Measurements from ENCODE around the gene ERC1. TPM values are rescaled to one million over a fixed set of nuclear protein-coding genes. Genes with fewer than 3 reads are reported as not detected.

The ERC1 gene
- total and polyA plus RNA-seq, 2 of the 4 experiments (the other 2 are of a cell fraction) = 11.6 to 25.6 TPM

GRCh38 chr12:1479645-1480044, 488.6 kb downstream of the ERC1 start:
- Histone ChIP-seq H2BK120ac (ENCODE audit: low read depth, low read length) (peak overlapping the region; percentile 38; the same call in 1 of the 2 replicates), H3K18ac (ENCODE audit: low read depth, low read length) (no peak overlapping the region), H3K4me3 (ENCODE audit: insufficient read depth, low read depth, low read length) (no peak overlapping the region), H2AFZ (replicated peaks; ENCODE audit: low read length, poor library complexity) (no peak overlapping the region), H3K14ac (replicated peaks; ENCODE audit: low read depth, low read length) (no peak overlapping the region; the same call in 1 of the 2 replicates), H3K56ac (ENCODE audit: extremely low read depth, insufficient read depth, low read length) (no peak overlapping the region), H4K8ac (ENCODE audit: low read depth in 2 of 2, low read length in 2 of 2) (no peak overlapping the region; a peak in 1 of 4 replicates), H3K27ac (ENCODE audit: insufficient read depth, low read length) (no peak overlapping the region), H2BK5ac (ENCODE audit: low read depth, low read length, poor library complexity, severe bottlenecking) (no peak overlapping the region), H3K9me1 (ENCODE audit: insufficient read depth, low read length) (0 out of 2 replicates have a peak, but pooled peaks cover 2% of the 10 kb centered on the region), H3K4me1 (ENCODE audit: control insufficient read depth, insufficient read depth, low read length) (peaks cover 12% of the 10 kb centered on the region; the same call in 1 of the 2 replicates), H3K9ac (ENCODE audit: low read depth, low read length) (no peak overlapping the region), H4K91ac (ENCODE audit: insufficient read depth, low read depth, low read length) (no peak overlapping the region), H3K79me1 (ENCODE audit: low read depth in 1 of 2, low read length in 2 of 2) (peaks cover 10 to 18% of the 10 kb centered on the region in 2 experiments), H2AK9ac (replicated peaks; ENCODE audit: low read depth, low read length, poor library complexity) (no peak overlapping the region), H3K4me2 (ENCODE audit: low read depth, low read length) (no peak overlapping the region), H3K36me3 (ENCODE audit: control insufficient read depth, insufficient read depth, low read length) (no peaks in the 10 kb centered on the region), H4K5ac (ENCODE audit: low read depth, low read length) (no peak overlapping the region), H3K27me3 (ENCODE audit: control insufficient read depth, insufficient read depth, low read length) (no peaks in the 10 kb centered on the region), H3K23ac (ENCODE audit: low read depth, low read length) (no peak overlapping the region), H2BK15ac (ENCODE audit: low read depth, low read length) (no peak overlapping the region), H3K4ac (ENCODE audit: low read depth, low read length) (0 out of 2 replicates have a peak overlapping the region, but pooled peaks have one; percentile 1), H3K9me3 (ENCODE audit: control insufficient read depth, insufficient read depth, low read length) (no peaks in the 10 kb centered on the region), H4K20me1 (ENCODE audit: insufficient read depth, low read length) (peaks cover under 1% of the 10 kb centered on the region; the same call in 1 of the 2 replicates), H2BK20ac (ENCODE audit: low read depth, low read length) (no peak overlapping the region), H2AK5ac (ENCODE audit: low read depth, low read length) (peak overlapping the region; percentile 25; the same call in 1 of the 2 replicates)
- intact Hi-C loops (cut with micrococcal nuclease) (no loop called here), dilution Hi-C loops (cut with HindIII; ENCODE audit: low sequenced_read_pairs, unreplicated experiment) (no loop called here), in situ Hi-C loops (cut with MboI; ENCODE audit: low sequenced_read_pairs) (no loop called here)
- TF ChIP-seq MXI1 (IDR thresholded peaks at IDR 0.05; ENCODE audit: borderline replicate concordance, low read depth, low read length) (no peak), RFX5 (IDR thresholded peaks at IDR 0.05; ENCODE audit: low read depth, low read length) (no peak), NFE2L2 (IDR thresholded peaks at IDR 0.05; ENCODE audit: low read depth, low read length) (no peak), RCOR1 (IDR thresholded peaks at IDR 0.05; ENCODE audit: insufficient replicate concordance, low read length) (no peak), CEBPB (IDR thresholded peaks at IDR 0.05; ENCODE audit: low read depth, low read length) (no peak), MAFK (IDR thresholded peaks at IDR 0.05; ENCODE audit: low read depth, low read length) (no peak)
- CTCF ChIA-PET = no interaction called here
- DNase-seq (no peak), ATAC-seq (ENCODE audit: low read depth) (no peak)
- no TSS peak for BruUV-seq (replicated peaks)
- POLR2A ChIA-PET (ENCODE audit: unreplicated experiment) = no interaction called here
- 95% methylated on average over 4 of the region's 11 CpGs; no CpG with 5 or more reads in 1 of the 2 experiments for WGBS, 2 experiments (ENCODE audit: extremely low coverage in 2 of 2, insufficient read length in 1 of 2)
